Measurements from ENCODE around the gene LMX1B.

LMX1B gene

DNA sequence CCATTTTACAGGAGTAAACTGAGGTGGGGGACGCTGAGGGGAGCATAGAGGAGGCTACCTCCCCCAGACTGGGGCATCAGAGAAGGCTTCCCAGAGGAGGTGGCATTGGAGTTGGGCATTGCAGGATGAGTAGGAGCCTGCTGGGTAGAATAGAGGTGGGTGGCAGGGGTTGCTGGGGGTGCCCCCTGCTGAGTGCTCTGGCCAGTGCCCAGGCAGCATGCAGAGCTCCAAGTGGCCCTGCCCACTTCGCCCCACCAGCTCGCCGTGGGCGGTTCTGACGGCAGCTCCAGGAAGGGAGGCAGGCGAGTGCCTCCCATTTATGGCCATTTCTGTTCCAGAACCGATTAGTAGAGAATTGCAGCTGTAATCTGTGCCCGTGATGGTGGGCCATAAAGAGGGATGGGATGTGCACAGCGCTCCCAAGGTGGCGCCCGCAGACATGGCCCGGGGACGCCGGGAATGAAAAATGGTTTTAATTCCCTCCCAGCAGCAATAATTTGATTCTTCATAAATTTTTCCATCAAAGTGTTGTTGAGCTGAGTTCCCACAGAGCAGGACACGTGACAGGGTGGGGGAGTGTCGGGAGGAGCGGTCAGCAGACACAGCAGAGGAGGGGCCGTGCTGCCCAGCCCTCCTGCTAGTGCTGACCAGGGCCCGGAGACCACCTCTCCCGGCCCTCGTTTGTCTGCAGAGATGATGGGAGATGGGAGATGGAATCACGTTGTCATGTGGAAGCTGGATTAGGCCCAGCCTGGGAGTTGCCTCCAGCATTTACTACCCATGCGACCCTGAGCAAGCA is 75.5 kb downstream of the LMX1B start:
- no peak overlapping the region for H3K4me3 ChIP-seq (ENCODE audit: low read depth, low read length)
- no peak for DNase-seq (ENCODE audit: low read depth)

DNA sequence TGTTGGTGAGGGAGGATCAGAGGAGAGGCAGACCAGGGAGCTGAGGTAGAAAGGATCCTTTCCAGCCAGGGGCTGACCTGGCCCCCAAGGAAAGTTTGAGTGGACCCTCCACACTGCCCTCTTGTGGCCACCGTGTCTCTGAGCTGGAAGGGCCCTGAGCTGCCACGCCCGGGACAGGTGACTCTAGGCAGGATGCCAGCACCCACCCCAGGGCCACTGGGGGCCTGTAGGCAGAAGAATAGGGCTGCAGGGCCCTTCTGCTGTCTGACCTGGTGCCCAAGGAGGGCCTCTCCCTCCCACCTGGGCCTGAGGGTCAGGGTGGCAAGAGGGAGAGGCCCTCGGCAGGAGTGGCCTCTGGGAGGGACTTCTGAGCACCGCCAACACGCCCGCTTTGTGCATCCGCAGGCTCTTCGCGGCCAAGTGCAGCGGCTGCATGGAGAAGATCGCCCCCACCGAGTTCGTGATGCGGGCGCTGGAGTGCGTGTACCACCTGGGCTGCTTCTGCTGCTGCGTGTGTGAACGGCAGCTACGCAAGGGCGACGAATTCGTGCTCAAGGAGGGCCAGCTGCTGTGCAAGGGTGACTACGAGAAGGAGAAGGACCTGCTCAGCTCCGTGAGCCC is 76.8 kb downstream of the LMX1B start:
- DNase-seq (ENCODE audit: low read depth) = no peak
- H3K4me3 ChIP-seq (ENCODE audit: low read depth, low read length) = no peak overlapping the region

DNA sequence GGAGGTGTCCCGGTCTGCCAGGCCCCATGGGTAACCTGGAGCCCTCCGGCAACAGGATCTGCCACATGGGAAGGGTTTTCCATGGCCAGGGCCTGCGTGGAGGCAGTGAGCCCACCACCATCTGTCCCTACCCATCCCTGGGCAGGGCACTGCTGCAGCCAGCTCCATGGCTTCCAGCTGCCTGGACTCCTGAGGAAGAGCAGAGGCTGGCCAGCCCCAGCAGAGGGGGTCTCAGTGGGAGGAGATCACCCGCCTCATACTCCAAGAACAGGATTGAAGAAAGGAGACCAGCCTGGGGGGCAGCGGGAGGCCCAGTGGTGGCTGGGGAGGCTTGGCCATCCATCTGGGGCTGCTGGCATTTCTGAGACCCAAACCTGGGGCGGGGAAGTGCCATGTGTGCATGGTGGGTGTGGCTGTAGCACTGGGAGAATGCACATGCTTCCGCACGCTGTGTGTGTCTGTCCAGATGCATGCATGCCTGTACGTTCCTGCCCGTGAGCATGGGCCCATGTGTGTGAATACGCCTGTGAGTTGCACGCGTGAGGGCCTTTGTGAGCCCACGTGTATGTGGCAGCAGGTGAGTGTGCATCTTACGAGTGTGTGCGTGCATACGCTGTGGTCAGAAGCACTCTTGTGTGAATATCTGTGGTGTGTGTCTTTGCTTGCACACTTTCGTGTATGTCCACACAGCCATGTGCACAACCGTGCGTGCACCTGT is 78.5 kb downstream of the LMX1B start:
- H3K4me3 ChIP-seq (ENCODE audit: low read depth, low read length) = no peak overlapping the region
- no peak for DNase-seq (ENCODE audit: low read depth)

DNA sequence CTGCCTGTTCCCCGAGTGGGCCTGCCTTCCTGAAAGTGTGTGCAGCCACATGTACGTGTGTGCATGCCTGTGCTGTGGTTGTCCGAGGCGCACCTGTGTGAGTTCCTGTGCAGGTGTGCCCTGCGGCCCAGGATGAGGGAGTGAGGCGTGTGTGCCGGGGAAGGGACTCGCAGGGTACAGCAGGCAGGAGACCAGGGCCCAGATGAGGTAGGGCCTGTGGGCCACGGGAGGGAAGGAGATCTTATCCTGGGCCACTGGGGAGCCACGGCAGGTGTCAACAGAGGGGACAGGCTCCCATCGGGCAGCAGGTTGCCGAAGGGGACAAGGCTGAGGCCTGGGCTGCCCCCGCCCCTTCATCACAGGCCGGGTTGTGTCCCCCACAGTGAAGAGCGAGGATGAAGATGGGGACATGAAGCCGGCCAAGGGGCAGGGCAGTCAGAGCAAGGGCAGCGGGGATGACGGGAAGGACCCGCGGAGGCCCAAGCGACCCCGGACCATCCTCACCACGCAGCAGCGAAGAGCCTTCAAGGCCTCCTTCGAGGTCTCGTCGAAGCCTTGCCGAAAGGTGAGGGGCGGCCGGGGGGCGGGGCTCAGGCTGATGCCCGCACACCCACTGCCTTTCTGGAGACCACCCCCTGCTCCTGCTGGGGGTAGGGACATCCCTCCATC is 79.2 kb downstream of the LMX1B start:
- no peak overlapping the region for H3K4me3 ChIP-seq (ENCODE audit: low read depth, low read length)
- DNase-seq (ENCODE audit: low read depth) = no peak

DNA sequence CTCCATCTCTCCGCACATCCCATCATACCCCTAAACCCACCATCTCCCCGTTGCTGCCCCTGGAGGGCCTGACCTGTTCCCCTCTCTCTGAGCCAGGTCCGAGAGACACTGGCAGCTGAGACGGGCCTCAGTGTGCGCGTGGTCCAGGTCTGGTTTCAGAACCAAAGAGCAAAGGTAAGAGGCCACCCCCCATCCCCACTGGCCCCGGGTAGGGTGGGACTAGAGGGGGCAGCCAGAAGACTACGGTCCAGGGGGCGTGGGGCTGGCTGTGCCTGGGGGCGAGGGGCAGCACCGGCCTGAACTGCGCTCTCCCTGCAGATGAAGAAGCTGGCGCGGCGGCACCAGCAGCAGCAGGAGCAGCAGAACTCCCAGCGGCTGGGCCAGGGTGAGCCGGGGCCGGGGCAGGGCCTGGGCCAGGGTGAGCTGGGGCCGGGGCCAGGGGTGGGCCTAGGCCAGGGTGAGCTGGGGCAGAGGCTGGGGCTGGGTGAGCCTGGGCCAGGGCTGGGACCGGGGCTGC is 79.8 kb downstream of the LMX1B start:
- DNase-seq (ENCODE audit: low read depth) = no peak
- no peak overlapping the region for H3K4me3 ChIP-seq (ENCODE audit: low read depth, low read length)

DNA sequence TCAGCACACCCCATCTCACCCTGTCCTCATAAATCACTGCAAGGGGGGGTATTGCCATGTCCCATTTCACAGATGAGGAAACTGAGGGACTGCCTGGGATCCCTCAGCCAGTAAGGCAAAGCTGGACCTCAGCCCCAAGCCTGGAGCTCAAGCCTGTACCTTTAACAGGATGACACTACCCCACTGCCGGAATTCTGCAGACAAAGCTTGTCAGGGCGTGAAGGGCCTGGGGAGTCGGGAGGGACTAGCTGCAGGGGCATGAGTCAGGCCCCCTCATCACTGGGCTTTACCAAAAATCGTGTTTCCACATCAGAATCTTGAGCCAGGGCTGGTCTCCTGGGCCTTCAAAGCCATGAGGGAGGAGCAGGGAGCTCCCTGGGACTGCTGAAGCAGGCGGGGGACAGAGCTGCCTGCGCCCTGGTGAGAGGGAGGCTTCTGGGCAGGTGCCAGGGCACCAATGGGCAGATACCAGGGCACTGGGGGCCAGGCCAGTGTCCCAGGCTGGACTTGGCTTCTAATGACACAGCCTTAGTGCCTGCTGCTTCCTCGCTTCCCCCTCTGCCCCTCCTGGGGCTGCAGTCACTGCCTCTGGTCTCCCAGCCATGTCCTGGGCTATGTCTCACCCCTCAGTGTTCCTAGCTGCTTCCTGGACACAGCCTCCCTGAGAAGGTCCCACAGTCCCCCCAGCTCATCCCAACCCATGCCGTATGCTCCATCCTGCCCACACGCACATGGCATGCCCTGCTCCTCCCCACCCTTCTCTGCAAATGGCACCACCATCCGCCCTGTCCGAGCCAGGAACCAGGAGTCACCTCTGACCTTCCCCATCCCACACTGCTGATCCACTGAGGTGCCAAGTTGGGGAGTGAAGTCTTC is 80.7 kb downstream of the LMX1B start:
- DNase-seq (ENCODE audit: low read depth) = no peak
- no peak overlapping the region for H3K4me3 ChIP-seq (ENCODE audit: low read depth, low read length)

DNA sequence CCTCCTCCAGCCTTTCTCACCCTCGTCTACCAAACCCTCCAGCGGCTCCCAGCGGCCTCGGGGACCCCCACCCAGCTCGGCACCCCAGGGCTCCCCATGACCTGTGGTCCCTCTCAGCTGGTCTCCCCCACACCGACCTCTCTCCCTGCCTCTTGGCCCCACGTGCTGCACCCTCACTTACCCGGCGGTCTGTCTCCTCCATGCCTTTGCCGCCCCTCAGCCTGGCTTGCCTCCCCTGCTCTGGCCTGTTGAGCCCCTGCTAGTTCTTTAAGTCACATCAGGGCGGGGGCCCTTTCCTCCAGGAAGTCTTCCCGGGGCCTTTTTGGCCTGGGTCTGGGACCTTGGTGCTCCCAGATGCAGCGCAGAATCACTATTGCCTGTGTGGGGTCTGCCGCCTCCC is 81.5 kb downstream of the LMX1B start:
- DNase-seq (ENCODE audit: low read depth) = no peak
- H3K4me3 ChIP-seq (ENCODE audit: low read depth, low read length) = no peak overlapping the region

DNA sequence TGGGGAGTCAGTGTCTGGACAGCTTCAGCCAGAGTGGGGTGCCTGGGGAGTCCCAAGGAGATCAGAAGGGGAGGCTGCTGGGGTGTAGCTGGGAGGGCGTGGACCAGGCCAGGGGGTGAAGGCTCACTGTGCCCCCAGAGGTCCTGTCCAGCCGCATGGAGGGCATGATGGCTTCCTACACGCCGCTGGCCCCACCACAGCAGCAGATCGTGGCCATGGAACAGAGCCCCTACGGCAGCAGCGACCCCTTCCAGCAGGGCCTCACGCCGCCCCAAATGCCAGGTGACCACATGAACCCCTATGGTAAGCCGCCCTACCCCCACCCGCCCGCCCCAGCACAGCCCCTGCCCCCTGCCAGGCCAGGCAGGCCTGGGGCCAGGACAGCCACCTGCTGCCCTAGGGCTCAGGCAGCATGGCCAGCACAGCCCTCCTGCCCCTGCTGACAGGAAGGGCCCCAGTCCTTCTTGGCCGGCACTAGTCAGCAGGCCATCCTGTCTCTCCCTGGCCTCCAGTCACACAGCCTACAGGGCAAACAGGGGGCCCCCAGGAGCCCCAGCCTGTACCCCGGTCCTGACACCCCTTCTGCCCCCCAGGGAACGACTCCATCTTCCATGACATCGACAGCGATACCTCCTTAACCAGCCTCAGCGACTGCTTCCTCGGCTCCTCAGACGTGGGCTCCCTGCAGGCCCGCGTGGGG is 82.1 kb downstream of the LMX1B start:
- no peak for DNase-seq (ENCODE audit: low read depth)
- H3K4me3 ChIP-seq (ENCODE audit: low read depth, low read length) = no peak overlapping the region

DNA sequence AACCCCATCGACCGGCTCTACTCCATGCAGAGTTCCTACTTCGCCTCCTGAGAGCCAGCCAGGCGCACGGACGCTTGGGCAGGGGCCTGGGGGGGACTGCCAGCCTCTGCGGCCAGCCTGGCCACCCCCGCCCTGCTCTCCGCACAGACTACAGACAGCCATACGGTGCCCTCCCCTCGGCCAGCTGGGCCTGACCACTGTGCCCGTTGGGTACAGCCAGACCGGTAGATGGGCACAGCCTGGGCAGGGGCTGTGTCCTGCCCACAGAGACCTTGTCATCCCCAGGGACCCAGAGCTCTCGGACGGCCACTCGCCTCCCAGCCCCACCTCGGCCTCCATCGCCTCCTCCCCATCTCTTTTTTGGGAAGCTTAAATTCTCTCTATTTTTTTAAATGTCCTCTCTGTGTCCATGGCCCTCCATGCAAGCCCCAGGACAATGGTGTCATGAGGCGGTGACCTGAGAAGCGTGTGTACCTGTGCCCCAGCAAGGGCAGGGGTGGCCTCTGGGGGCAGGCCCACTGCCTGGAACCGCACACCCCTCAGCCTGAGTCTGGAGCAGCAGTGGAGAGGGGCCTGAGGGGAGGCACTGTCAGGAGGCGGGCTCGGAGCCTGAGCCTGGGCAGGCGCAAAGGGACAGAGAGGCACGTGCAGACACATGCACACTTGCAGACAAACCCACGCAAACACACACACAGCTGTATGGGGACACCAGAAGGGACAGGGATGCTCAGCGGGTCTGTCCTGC is 82.8 kb downstream of the LMX1B start:
- no peak for DNase-seq (ENCODE audit: low read depth)

DNA sequence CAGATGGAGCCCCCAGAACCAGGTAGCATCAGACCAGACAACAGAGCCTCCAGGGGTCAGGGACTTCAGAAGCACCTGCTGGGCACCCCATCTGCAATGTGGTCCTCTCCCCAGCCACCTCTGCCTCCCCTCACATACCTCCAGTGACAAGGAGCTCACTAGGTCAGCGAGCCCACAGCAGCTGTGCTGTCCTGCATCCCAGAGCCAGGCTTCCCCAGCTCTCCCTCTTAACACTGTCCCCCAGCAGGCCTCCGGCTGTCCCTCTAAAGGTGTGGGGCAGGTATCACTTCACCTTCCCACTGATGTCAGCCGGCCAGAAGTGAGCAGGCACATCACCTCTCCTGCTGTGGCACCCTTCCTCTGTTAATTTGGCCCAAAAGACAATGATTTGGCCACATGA is 83.6 kb downstream of the LMX1B start:
- no peak overlapping the region for H3K4me3 ChIP-seq (ENCODE audit: low read depth, low read length)
- no peak for DNase-seq (ENCODE audit: low read depth)

More for the DNA sequence above, 82.8 kb downstream of the LMX1B start:
- H3K4me3 ChIP-seq (ENCODE audit: low read depth, low read length) = no peak overlapping the region

DNA sequence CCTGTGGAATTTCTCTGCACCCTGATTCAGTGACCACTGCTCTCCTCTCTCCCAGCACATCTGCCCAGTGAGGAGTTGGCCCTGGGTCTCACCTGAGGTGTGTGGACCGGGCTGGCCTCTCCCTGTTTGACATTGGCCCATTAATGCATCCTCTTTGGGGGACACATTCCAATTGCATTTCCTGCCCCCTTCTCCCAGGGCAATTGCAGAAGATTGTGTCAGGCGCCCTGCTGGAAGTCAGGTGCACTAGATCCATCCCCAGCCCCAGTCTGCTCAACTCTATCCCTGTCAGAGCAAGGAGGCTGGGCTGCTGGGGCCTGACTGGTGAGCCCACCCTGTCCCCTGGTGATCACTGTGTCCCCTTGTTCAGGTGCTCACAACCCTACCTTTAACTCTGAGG is 84.5 kb downstream of the LMX1B start:
- no peak for DNase-seq (ENCODE audit: low read depth)
- no peak overlapping the region for H3K4me3 ChIP-seq (ENCODE audit: low read depth, low read length)

DNA sequence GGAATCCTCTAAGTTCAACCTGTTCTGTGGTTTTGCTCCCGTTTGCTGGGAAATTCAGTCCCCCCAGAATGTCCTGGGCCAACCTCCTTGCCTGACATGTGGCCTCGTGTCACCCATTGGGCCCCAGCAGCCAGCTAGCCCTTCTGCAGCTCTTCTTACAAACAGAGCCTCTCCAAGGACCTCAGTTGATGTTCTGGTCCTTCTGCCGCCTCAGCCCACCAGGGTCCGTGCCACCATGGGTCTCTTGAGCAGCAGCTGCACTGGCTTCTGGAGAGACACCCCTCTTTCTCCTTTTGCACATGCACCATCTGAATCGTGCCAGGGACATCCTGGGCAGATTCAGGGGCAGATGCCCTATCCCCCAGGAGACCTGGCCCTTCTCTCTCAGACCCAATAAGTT is 85.0 kb downstream of the LMX1B start:
- no peak for DNase-seq (ENCODE audit: low read depth)
- H3K4me3 ChIP-seq (ENCODE audit: low read depth, low read length) = no peak overlapping the region

DNA sequence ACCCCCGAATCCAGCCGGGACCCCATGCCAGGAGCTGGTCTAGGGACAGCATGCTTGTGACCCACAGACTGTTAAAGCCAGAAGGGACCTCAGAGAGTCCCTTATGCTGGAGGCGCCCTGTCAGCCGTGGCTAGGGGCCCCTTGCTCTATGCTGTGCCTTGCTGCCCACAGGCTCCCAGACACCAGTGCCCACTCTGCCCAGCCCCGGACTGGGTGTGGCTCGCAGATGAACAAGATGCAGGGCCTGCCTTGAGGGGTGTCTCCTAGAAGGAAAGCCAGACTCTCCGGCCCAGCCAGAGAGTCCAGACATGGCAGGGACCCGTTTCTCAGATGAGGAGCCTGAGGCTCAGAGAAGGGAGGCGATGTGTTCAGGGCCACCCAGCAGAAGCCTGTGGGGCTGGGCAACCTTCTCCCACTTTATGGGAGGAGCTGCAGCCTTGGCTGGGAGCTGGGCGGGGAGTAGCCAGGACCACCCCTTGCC is 85.7 kb downstream of the LMX1B start:
- H3K4me3 ChIP-seq (ENCODE audit: low read depth, low read length) = no peak overlapping the region
- no peak for DNase-seq (ENCODE audit: low read depth)

DNA sequence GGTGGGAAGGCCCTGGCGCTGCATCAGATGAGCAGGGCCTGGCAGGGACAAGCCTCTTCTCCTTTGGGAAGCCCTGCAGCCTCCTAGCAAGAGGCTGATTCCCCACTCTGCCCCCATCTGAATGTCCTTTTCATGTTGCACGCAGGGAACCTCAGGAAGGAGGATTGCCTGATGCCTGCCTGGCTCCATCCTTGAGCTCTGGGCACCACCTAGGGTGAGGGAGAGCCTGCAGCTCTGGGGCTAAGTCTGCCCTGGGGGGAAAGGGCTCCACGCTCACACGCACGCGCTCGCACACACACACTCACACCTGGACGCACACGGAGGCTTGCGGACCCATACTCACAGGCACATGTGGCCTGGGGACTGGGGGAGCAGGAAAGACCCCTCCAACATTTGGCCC is 86.6 kb downstream of the LMX1B start:
- no peak overlapping the region for H3K4me3 ChIP-seq (ENCODE audit: low read depth, low read length)
- DNase-seq (ENCODE audit: low read depth) = no peak

DNA sequence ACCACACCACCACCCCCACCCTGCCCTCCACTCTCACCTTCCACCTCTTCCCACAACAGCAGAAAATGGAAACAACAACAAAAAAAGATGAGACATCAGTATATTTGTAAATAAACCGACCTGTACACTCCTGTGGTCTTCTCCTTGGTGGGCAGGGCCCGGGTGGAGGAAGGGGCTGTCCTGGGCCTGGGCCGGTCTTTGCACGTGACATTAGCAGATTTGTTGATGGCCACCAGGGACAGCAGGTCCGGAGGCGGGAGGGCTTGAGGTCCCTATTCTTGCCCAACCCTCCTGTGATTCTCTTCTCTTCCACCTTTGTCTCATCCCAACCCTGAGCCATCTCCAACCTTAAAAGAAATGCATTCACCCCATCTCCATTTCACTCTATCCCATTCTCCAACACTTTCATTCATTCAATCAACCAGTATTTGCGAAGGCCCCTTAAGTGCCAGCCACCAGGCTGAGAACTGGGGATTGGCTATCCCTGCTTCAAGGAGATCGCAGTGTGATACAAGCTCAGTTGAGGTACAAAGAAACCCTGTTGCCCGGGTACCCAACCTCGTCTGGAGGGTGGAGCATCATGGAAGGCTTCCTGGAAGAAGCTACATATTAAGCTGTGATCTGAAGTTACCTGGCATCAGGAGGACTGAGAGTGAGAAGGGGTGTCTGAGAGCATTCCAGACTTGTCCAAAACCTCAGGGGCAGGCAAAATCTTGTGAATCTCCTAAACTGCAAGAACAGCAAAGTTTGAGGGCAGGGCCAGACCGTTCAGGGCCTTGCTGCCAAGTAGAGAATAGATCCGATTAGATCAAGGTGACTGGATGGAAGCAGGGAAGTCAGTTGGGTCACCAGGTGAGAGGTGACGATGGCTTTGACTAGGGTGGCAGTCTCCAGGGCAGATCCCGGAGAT is 87.4 kb downstream of the LMX1B start:
- DNase-seq (ENCODE audit: low read depth) = no peak
- no peak overlapping the region for H3K4me3 ChIP-seq (ENCODE audit: low read depth, low read length)

DNA sequence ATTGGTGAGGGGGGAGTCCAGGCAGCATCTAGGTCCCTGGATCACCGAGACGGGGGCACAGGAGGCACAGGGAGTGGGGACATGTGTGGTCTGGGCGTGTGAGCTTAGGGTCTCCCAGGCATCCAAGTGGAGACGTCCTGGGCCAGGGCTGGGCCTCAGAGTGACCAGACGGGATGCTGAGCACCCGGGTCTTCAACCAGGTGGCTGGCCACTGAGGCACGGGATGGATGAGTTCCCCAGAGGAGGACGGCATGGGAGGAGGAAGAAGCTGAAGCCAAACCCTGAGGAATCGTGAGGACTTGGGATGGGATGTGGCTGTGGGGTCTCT is 88.0 kb downstream of the LMX1B start:
- DNase-seq (ENCODE audit: low read depth) = no peak
- no peak overlapping the region for H3K4me3 ChIP-seq (ENCODE audit: low read depth, low read length)
